MM.1S (cell line): ENCODE results near the gene KSR1.

ENCODE experiments used
- DNase-seq: peaks from one replicate; pipeline ENCODE4 v3.0.0-alpha.2; 2015
- H2AFZ ChIP-seq: fragments of 300-600 bp; sonication (generic); 2 replicates; pipeline ENCODE4 v1.6.0; 2016; ENCODE audit warnings: antibody characterized with exemption, low read length
- H3F3A ChIP-seq: fragments of 300-600 bp; sonication (generic); 2 replicates; pipeline ENCODE4 v1.6.1; 2016; ENCODE audit warnings: mild to moderate bottlenecking, antibody characterized with exemption, low read length, moderate library complexity, mixed read lengths; ENCODE audit not compliant: insufficient read depth
- H3K27ac ChIP-seq: fragments of 300-600 bp; sonication (generic); 2 replicates; pipeline ENCODE4 v1.5.1; 2016; ENCODE audit warnings: mild to moderate bottlenecking, low read length
- H3K27me3 ChIP-seq: fragments of 300-600 bp; sonication (generic); replicated peaks from 2 replicates; pipeline ENCODE4 v1.6.0; 2016; ENCODE audit warnings: low read length; ENCODE audit not compliant: insufficient read depth
- H3K36me3 ChIP-seq: fragments of 300-600 bp; sonication (generic); replicated peaks from 2 replicates; pipeline ENCODE4 v1.6.1; 2016; ENCODE audit warnings: mild to moderate bottlenecking, low read length, mixed read lengths; ENCODE audit not compliant: insufficient read depth
- H3K4me1 ChIP-seq: fragments of 300-600 bp; sonication (generic); 2 replicates; pipeline ENCODE4 v1.6.1; 2016; ENCODE audit warnings: low read length, mixed read lengths
- H3K4me2 ChIP-seq: fragments of 300-600 bp; sonication (generic); 2 replicates; pipeline ENCODE4 v1.6.0; 2016; ENCODE audit warnings: low read depth, low read length
- H3K4me3 ChIP-seq: fragments of 300-600 bp; sonication (generic); 2 replicates; pipeline ENCODE4 v1.5.1; 2016; ENCODE audit warnings: low read length, mixed read lengths
- H3K79me2 ChIP-seq: fragments of 300-600 bp; sonication (generic); 2 replicates; pipeline ENCODE4 v1.6.1; 2016; ENCODE audit warnings: mixed run types, low read length, mixed read lengths
- H3K9ac ChIP-seq: fragments of 300-600 bp; sonication (generic); 2 replicates; pipeline ENCODE4 v1.6.1; 2016; ENCODE audit warnings: low read length, mixed read lengths
- H3K9me2 ChIP-seq: fragments of 300-600 bp; sonication (generic); replicated peaks from 2 replicates; pipeline ENCODE4 v1.6.1; 2016; ENCODE audit warnings: mild to moderate bottlenecking, low read length, mixed read lengths; ENCODE audit not compliant: insufficient read depth
- H3K9me3 ChIP-seq: fragments of 300-600 bp; sonication (generic); replicated peaks from 2 replicates; pipeline ENCODE4 v1.6.1; 2016; ENCODE audit warnings: mild to moderate bottlenecking, low read length, mixed read lengths; ENCODE audit not compliant: insufficient read depth
- H4K20me1 ChIP-seq: fragments of 300-600 bp; sonication (generic); 2 replicates; pipeline ENCODE4 v1.6.1; 2016; ENCODE audit warnings: mild to moderate bottlenecking, low read length, moderate library complexity, mixed read lengths; ENCODE audit not compliant: insufficient read depth
- EZH2 ChIP-seq: fragments of 300-600 bp; sonication (generic); optimal IDR thresholded peaks from 2 replicates; pipeline ENCODE3; 2017; ENCODE audit warnings: low read depth, mild to moderate bottlenecking, antibody characterized with exemption, low read length, mixed read lengths
- EZH2phosphoT487 ChIP-seq: fragments of 300-600 bp; sonication (generic); IDR thresholded peaks from 2 replicates; pipeline ENCODE4 v1.6.1; 2018; ENCODE audit warnings: antibody characterized with exemption, low read length
- TF ChIP-seq, protein P1 (sequence below): fragments of 300-600 bp; sonication (generic); IDR thresholded peaks from 2 replicates; pipeline ENCODE4 v1.5.1; 2016; ENCODE audit warnings: antibody characterized with exemption, low read length, mixed read lengths

Gene KSR1

GRCh38 chr17:27471321-27472269 lies 15.3 kb downstream of the KSR1 start:
- Histone ChIP-seq H4K20me1 (no peaks in the 10 kb centered on the region), H3K27me3 (no peaks in the 10 kb centered on the region), H3K4me1 (peaks cover 36% of the 10 kb centered on the region), H3K27ac (peak overlapping the region; percentile 47), H3F3A (peaks cover 22% of the 10 kb centered on the region), H3K36me3 (no peaks in the 10 kb centered on the region), H3K9ac (no peak overlapping the region), H3K9me2 (no peaks in the 10 kb centered on the region), H3K9me3 (no peaks in the 10 kb centered on the region), H3K79me2 (0 out of 2 replicates have a peak, but pooled peaks cover 3% of the 10 kb centered on the region), H2AFZ (peak overlapping the region; percentile 7; the same call in 1 of the 2 replicates), H3K4me2 (peak overlapping the region; percentile 27; the same call in 1 of the 2 replicates), H3K4me3 (no peak overlapping the region)
- peak; percentile 50 for DNase-seq
- no peak for TF ChIP-seq EZH2
- no peak for TF ChIP-seq EZH2phosphoT487
- TF ChIP-seq, protein P1, sequence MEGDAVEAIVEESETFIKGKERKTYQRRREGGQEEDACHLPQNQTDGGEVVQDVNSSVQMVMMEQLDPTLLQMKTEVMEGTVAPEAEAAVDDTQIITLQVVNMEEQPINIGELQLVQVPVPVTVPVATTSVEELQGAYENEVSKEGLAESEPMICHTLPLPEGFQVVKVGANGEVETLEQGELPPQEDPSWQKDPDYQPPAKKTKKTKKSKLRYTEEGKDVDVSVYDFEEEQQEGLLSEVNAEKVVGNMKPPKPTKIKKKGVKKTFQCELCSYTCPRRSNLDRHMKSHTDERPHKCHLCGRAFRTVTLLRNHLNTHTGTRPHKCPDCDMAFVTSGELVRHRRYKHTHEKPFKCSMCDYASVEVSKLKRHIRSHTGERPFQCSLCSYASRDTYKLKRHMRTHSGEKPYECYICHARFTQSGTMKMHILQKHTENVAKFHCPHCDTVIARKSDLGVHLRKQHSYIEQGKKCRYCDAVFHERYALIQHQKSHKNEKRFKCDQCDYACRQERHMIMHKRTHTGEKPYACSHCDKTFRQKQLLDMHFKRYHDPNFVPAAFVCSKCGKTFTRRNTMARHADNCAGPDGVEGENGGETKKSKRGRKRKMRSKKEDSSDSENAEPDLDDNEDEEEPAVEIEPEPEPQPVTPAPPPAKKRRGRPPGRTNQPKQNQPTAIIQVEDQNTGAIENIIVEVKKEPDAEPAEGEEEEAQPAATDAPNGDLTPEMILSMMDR: no peak

DNA sequence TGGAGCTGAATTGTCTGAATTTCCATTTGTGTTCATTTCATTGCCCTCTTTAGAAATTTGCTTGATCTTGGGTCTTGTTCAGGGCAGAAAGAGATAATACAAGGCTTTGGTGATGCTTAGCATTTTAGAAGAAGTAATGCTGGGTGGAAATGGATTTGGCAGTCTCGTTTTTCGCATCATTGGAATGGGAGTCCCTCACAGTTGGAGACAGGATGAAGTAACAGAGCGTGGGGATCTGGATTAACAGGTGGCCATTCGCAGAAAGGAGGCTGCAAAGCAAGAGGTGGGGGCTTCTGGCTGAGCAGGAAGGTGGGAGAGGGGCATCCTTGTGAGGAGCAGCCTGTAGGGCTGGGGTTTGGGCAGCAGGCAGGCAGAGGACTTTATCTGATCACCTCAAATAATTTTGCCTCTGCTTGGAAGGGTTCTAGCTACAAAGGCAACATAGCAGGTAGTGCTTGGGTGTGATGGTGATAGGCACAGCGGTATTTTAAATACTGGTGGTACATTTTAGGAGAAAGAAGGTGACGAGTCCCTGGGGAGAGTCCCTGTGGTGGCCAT lies 17.0 kb downstream of the KSR1 start:
- no peaks in the 10 kb centered on the region for H3K27me3 ChIP-seq
- peak overlapping the region; percentile 69 for H2AFZ ChIP-seq
- H3F3A ChIP-seq: peaks cover 22% of the 10 kb centered on the region
- no peak for DNase-seq
- no peaks in the 10 kb centered on the region for H3K36me3 ChIP-seq
- H3K4me2 ChIP-seq: peak overlapping the region; percentile 72
- H4K20me1 ChIP-seq: no peaks in the 10 kb centered on the region
- H3K9me2 ChIP-seq: no peaks in the 10 kb centered on the region
- TF ChIP-seq EZH2phosphoT487: no peak
- TF ChIP-seq, protein P1: no peak
- no peak for TF ChIP-seq EZH2
- 0 out of 2 replicates have a peak, but pooled peaks cover 3% of the 10 kb centered on the region for H3K79me2 ChIP-seq
- no peaks in the 10 kb centered on the region for H3K9me3 ChIP-seq
- H3K9ac ChIP-seq: peak overlapping the region; percentile 47
- H3K4me3 ChIP-seq: peak overlapping the region; percentile 42; the same call in 1 of the 2 replicates
- peak overlapping the region; percentile 78 for H3K27ac ChIP-seq
- H3K4me1 ChIP-seq: peaks cover 36% of the 10 kb centered on the region

DNA sequence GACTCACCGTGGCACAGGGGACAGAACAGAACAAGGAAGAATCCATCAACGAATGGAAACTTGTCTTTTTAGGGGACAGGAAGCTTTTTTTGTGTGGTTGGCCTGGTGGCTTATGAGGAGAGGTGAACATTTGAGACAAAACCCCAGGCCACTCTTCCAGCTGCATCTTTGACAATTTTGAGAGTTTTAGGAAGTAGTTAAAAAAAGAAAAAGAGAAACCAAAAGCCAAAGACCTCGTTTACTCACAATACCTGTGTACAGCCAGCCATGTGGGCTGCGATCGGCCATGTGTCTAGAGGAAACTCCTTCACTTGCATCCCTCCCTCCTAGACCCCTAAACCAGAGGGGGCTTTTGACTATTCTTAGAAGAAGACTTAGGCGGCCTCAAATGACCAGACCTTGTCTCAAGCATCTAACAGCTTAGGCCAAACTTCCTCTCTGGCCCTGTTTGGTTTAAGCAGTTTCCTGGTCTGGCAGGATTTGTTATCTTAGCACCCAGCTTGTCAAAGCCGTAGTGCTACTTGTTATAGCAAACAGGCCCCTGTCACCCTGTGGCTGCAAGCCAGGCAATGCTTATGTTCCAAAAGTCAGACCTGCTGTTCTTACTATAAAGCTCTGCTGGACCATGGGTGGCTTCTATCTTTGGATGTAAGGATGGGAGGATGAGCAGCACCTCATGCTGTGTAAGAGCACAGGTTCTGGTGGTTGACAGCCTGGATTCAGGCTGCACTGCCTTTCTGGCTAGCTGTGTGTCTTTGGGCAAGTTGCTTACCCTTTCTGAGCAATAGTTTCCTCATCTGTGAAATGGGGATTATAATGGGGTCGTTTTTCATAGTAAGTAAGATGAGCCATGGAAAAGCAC lies 17.7 kb downstream of the KSR1 start:
- no peaks in the 10 kb centered on the region for H3K36me3 ChIP-seq
- H2AFZ ChIP-seq: peak overlapping the region; percentile 69
- H3K9me3 ChIP-seq: no peaks in the 10 kb centered on the region
- DNase-seq: peak; percentile 57
- no peaks in the 10 kb centered on the region for H3K27me3 ChIP-seq
- H3F3A ChIP-seq: peaks cover 22% of the 10 kb centered on the region
- peaks cover 36% of the 10 kb centered on the region for H3K4me1 ChIP-seq
- H3K4me3 ChIP-seq: peak overlapping the region; percentile 42
- H3K9ac ChIP-seq: peak overlapping the region; percentile 47
- H3K79me2 ChIP-seq: 0 out of 2 replicates have a peak, but pooled peaks cover 3% of the 10 kb centered on the region
- H3K27ac ChIP-seq: peak overlapping the region; percentile 78
- no peaks in the 10 kb centered on the region for H4K20me1 ChIP-seq
- peak overlapping the region; percentile 72 for H3K4me2 ChIP-seq
- TF ChIP-seq EZH2 (no peak), EZH2phosphoT487 (no peak)
- TF ChIP-seq, protein P1: no peak
- no peaks in the 10 kb centered on the region for H3K9me2 ChIP-seq
